Measurements from ENCODE around the gene CPNE2.

The CPNE2 gene

GRCh38 chr16:57134982-57135381, 42.6 kb downstream of the CPNE2 start:
- no peak overlapping the region for H3K27ac ChIP-seq
- TF ChIP-seq ZFX (IDR thresholded peaks at IDR 0.05) = no peak
- TF ChIP-seq, protein P1, sequence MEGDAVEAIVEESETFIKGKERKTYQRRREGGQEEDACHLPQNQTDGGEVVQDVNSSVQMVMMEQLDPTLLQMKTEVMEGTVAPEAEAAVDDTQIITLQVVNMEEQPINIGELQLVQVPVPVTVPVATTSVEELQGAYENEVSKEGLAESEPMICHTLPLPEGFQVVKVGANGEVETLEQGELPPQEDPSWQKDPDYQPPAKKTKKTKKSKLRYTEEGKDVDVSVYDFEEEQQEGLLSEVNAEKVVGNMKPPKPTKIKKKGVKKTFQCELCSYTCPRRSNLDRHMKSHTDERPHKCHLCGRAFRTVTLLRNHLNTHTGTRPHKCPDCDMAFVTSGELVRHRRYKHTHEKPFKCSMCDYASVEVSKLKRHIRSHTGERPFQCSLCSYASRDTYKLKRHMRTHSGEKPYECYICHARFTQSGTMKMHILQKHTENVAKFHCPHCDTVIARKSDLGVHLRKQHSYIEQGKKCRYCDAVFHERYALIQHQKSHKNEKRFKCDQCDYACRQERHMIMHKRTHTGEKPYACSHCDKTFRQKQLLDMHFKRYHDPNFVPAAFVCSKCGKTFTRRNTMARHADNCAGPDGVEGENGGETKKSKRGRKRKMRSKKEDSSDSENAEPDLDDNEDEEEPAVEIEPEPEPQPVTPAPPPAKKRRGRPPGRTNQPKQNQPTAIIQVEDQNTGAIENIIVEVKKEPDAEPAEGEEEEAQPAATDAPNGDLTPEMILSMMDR (conservative IDR thresholded peaks at IDR 0.05) = no peak

DNA sequence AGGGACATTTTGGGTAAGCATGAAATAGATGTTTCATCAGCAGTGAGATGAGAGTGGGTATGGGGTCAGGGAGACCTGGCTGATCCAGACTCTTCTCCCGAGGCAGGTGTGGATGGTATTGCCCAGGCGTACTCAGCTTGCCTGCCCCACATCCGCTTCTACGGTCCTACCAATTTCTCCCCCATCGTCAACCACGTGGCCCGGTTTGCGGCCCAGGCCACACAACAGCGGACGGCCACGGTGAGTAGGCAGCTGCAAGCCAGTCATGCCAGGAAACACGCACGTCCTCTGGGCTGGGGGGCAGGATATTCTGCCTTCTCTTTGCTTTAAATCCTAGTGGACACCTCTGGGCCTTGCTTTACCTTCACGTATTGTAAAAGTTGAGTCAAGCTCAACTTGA, 44.7 kb downstream of the CPNE2 start:
- TF ChIP-seq, protein P1 (conservative IDR thresholded peaks at IDR 0.05) = no peak
- no peak for TF ChIP-seq ZFX (IDR thresholded peaks at IDR 0.05)
- no peak overlapping the region for H3K27ac ChIP-seq

DNA sequence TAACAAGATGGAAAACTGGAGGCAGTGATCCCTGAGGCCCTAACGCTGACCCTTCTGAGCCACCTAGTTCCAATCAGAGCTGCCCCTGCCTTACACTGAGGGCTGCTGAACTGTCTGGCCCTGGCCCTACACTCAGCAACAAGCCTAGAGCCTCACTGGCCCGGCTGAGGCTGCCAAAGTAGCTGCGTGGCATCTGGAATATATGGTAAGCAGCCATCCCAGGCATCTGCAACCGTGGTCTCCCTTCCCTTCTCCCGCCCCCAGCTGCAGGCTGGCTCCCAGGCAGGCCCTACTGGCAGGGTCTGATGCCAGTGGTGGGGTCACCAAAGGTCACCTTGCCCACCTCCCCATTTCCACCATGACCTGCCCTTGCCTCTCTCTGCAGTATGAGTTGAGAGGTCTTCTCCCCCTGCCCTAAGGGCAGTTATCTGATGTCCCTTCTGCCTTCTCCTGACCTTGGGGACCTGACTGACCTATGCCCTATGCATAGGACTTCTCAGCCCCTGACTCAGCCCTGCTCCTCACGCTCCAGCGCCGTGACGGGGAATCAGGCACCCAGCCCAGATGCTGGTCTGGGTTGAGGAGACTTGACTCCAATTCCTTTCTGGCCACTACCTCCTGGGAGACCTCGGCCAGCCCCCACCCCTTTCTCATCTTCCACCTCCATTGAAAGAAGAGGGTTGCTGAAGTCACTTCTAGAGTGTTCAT, 45.3 kb downstream of the CPNE2 start:
- no peak overlapping the region for H3K27ac ChIP-seq
- no peak for TF ChIP-seq ZFX (IDR thresholded peaks at IDR 0.05)
- TF ChIP-seq, protein P1 (conservative IDR thresholded peaks at IDR 0.05) = no peak

- H3K27ac ChIP-seq = no peak overlapping the region
Observed at GRCh38 chr16:57138281-57138935, 46.0 kb downstream of the CPNE2 start.

GRCh38 chr16:57140931-57141668, 48.7 kb downstream of the CPNE2 start:
- no peak overlapping the region for H3K27ac ChIP-seq
- TF ChIP-seq, protein P1 (conservative IDR thresholded peaks at IDR 0.05) = no peak
- no peak for TF ChIP-seq ZFX (IDR thresholded peaks at IDR 0.05)

More at GRCh38 chr16:57138281-57138935, 46.0 kb downstream of the CPNE2 start:
- TF ChIP-seq ZFX (IDR thresholded peaks at IDR 0.05) = no peak

GRCh38 chr16:57141822-57142631, 49.6 kb downstream of the CPNE2 start:
- TF ChIP-seq, protein P1 (conservative IDR thresholded peaks at IDR 0.05) = no peak
- TF ChIP-seq ZFX (IDR thresholded peaks at IDR 0.05) = no peak
- H3K27ac ChIP-seq = no peak overlapping the region

GRCh38 chr16:57143149-57143921, 51.0 kb downstream of the CPNE2 start:
- H3K27ac ChIP-seq = no peak overlapping the region
- TF ChIP-seq, protein P1 (conservative IDR thresholded peaks at IDR 0.05) = no peak
- TF ChIP-seq ZFX (IDR thresholded peaks at IDR 0.05) = no peak
